NCI-H146 treated with DMSO at 0.1 percent for 48 hours (cell line): ENCODE data around the gene NTNG2.
"Not testable (repeated sequence)": the region's sequence is repeated elsewhere in the genome, so short reads cannot be mapped to it uniquely, and the experiment has no call there.

Experiments used
- DNase-seq: peaks from one replicate; lab custom pipeline; 2025; ENCODE audit not compliant: unreplicated experiment; lab: John Stamatoyannopoulos, UW

Gene NTNG2

GRCh38 chr9:132161743-132162184 is at the start of gene NTNG2:
TSS of gene NTNG2 (plus strand) at chr9:132162058. CDS start at chr9:132166832, 4,774 bp downstream.
- DNase-seq: no peak

GRCh38 chr9:132114102-132114707 is 47.7 kb upstream of the NTNG2 start:
- DNase-seq: no peak

GRCh38 chr9:132116583-132116982 is 45.3 kb upstream of the NTNG2 start:
- peak; percentile 16 for DNase-seq

- DNase-seq: no peak
Observed at GRCh38 chr9:132117694-132118093, 44.2 kb upstream of the NTNG2 start.

GRCh38 chr9:132121021-132121420 is 40.8 kb upstream of the NTNG2 start:
- no peak for DNase-seq

GRCh38 chr9:132124800-132125199 is 37.1 kb upstream of the NTNG2 start:
- no peak for DNase-seq

GRCh38 chr9:132125361-132125760 is 36.5 kb upstream of the NTNG2 start:
- no peak for DNase-seq

- DNase-seq: no peak
Observed at GRCh38 chr9:132125944-132126679, 35.7 kb upstream of the NTNG2 start.

GRCh38 chr9:132126680-132127236 is 35.1 kb upstream of the NTNG2 start:
- DNase-seq: no peak

- DNase-seq: no peak
Observed at GRCh38 chr9:132127888-132128534, 33.8 kb upstream of the NTNG2 start.

- DNase-seq: no peak
Observed at GRCh38 chr9:132129535-132129934, 32.3 kb upstream of the NTNG2 start.

GRCh38 chr9:132134085-132134484 is 27.8 kb upstream of the NTNG2 start:
- not testable (repeated sequence) for DNase-seq

- no peak for DNase-seq
Observed at GRCh38 chr9:132135456-132135855, 26.4 kb upstream of the NTNG2 start.

GRCh38 chr9:132136151-132136780 is 25.6 kb upstream of the NTNG2 start:
- DNase-seq: no peak

GRCh38 chr9:132141344-132141947 is 20.4 kb upstream of the NTNG2 start:
- peak; percentile 73 for DNase-seq

GRCh38 chr9:132141948-132142594 is 19.8 kb upstream of the NTNG2 start:
- peak; percentile 15 for DNase-seq

GRCh38 chr9:132142924-132143323 is 18.9 kb upstream of the NTNG2 start:
- DNase-seq: no peak

- no peak for DNase-seq
Observed at GRCh38 chr9:132143359-132143758, 18.5 kb upstream of the NTNG2 start.

- no peak for DNase-seq
Observed at GRCh38 chr9:132144708-132145365, 17.0 kb upstream of the NTNG2 start.

GRCh38 chr9:132146039-132146438 is 15.8 kb upstream of the NTNG2 start:
- no peak for DNase-seq
